IPS-15b (cell line): Measurements from ENCODE around the gene UGT1A3.

Experiments used
- H3K27me3 ChIP-seq: one replicate; pipeline ENCODE4 v1.6.1; 2013; ENCODE audit warnings: low read length; ENCODE audit not compliant: control insufficient read depth, insufficient read depth
- H3K36me3 ChIP-seq: one replicate; pipeline ENCODE4 v1.6.1; 2013; ENCODE audit warnings: low read length; ENCODE audit not compliant: control insufficient read depth, insufficient read depth
- H3K4me1 ChIP-seq: one replicate; pipeline ENCODE4 v1.6.1; 2013; ENCODE audit warnings: mild to moderate bottlenecking, low read length; ENCODE audit not compliant: control insufficient read depth, insufficient read depth
- H3K4me3 ChIP-seq: one replicate; pipeline ENCODE4 v1.5.1; 2013; ENCODE audit warnings: low read depth, low read length
- H3K9ac ChIP-seq: one replicate; pipeline ENCODE4 v1.6.1; 2013; ENCODE audit warnings: low read depth, mild to moderate bottlenecking, low read length
- H3K9me3 ChIP-seq: one replicate; pipeline ENCODE4 v1.6.1; 2013; ENCODE audit warnings: mild to moderate bottlenecking, low read length; ENCODE audit not compliant: control insufficient read depth, insufficient read depth

The UGT1A3 gene

GRCh38 chr2:233801357-233802131 lies 72.7 kb downstream of the UGT1A3 start:
- no peak overlapping the region for H3K4me3 ChIP-seq
- no peak overlapping the region for H3K9ac ChIP-seq
- H3K4me1 ChIP-seq = no peaks in the 10 kb centered on the region
- no peaks in the 10 kb centered on the region for H3K9me3 ChIP-seq
- no peaks in the 10 kb centered on the region for H3K36me3 ChIP-seq
- H3K27me3 ChIP-seq = no peaks in the 10 kb centered on the region

GRCh38 chr2:233802132-233802815 lies 73.4 kb downstream of the UGT1A3 start:
- Histone ChIP-seq H3K9ac (no peak overlapping the region), H3K36me3 (no peaks in the 10 kb centered on the region), H3K27me3 (no peaks in the 10 kb centered on the region), H3K9me3 (no peaks in the 10 kb centered on the region), H3K4me1 (no peaks in the 10 kb centered on the region), H3K4me3 (no peak overlapping the region)

- Histone ChIP-seq H3K36me3 (no peaks in the 10 kb centered on the region), H3K4me1 (no peaks in the 10 kb centered on the region), H3K27me3 (no peaks in the 10 kb centered on the region), H3K9me3 (no peaks in the 10 kb centered on the region), H3K4me3 (no peak overlapping the region), H3K9ac (no peak overlapping the region)
Measured at GRCh38 chr2:233803292-233803911, 74.6 kb downstream of the UGT1A3 start.

GRCh38 chr2:233803994-233804393 lies 75.2 kb downstream of the UGT1A3 start:
- Histone ChIP-seq H3K4me3 (no peak overlapping the region), H3K9ac (no peak overlapping the region), H3K4me1 (no peaks in the 10 kb centered on the region), H3K9me3 (no peaks in the 10 kb centered on the region), H3K36me3 (no peaks in the 10 kb centered on the region), H3K27me3 (no peaks in the 10 kb centered on the region)

GRCh38 chr2:233807215-233807865 lies 78.5 kb downstream of the UGT1A3 start:
- H3K27me3 ChIP-seq = no peaks in the 10 kb centered on the region
- H3K4me3 ChIP-seq = no peak overlapping the region
- H3K9me3 ChIP-seq = no peaks in the 10 kb centered on the region
- H3K36me3 ChIP-seq = no peaks in the 10 kb centered on the region
- no peaks in the 10 kb centered on the region for H3K4me1 ChIP-seq
- no peak overlapping the region for H3K9ac ChIP-seq

- H3K27me3 ChIP-seq = no peaks in the 10 kb centered on the region
Measured at GRCh38 chr2:233807966-233808935, 79.4 kb downstream of the UGT1A3 start.

GRCh38 chr2:233810385-233810784 lies 81.5 kb downstream of the UGT1A3 start:
- Histone ChIP-seq H3K27me3 (no peaks in the 10 kb centered on the region), H3K4me1 (no peaks in the 10 kb centered on the region), H3K9ac (no peak overlapping the region), H3K36me3 (no peaks in the 10 kb centered on the region), H3K9me3 (no peaks in the 10 kb centered on the region), H3K4me3 (no peak overlapping the region)

More at GRCh38 chr2:233807966-233808935, 79.4 kb downstream of the UGT1A3 start:
- Histone ChIP-seq H3K4me3 (no peak overlapping the region), H3K4me1 (no peaks in the 10 kb centered on the region), H3K9ac (no peak overlapping the region), H3K9me3 (no peaks in the 10 kb centered on the region), H3K36me3 (no peaks in the 10 kb centered on the region)

- Histone ChIP-seq H3K27me3 (no peaks in the 10 kb centered on the region), H3K36me3 (no peaks in the 10 kb centered on the region), H3K9me3 (no peaks in the 10 kb centered on the region), H3K4me1 (no peaks in the 10 kb centered on the region), H3K9ac (no peak overlapping the region), H3K4me3 (no peak overlapping the region)
Measured at GRCh38 chr2:233811087-233811486, 82.2 kb downstream of the UGT1A3 start.

GRCh38 chr2:233811732-233812131 lies 82.9 kb downstream of the UGT1A3 start:
- no peaks in the 10 kb centered on the region for H3K36me3 ChIP-seq
- H3K4me1 ChIP-seq = no peaks in the 10 kb centered on the region
- no peaks in the 10 kb centered on the region for H3K9me3 ChIP-seq
- H3K27me3 ChIP-seq = no peaks in the 10 kb centered on the region
- no peak overlapping the region for H3K4me3 ChIP-seq
- no peak overlapping the region for H3K9ac ChIP-seq

GRCh38 chr2:233813236-233814055 lies 84.6 kb downstream of the UGT1A3 start:
- Histone ChIP-seq H3K9ac (no peak overlapping the region), H3K36me3 (no peaks in the 10 kb centered on the region), H3K27me3 (no peaks in the 10 kb centered on the region), H3K9me3 (no peaks in the 10 kb centered on the region), H3K4me1 (no peaks in the 10 kb centered on the region), H3K4me3 (no peak overlapping the region)
